NCI-H146 treated with DMSO at 0.1 percent for 48 hours (cell line): Measurements from ENCODE around the gene CLSTN2.
A peak's percentile ranks its signal among the peaks of the same experiment; 100 is the strongest.

Experiments used
- DNase-seq: peaks from one replicate; lab custom pipeline; 2025; ENCODE audit not compliant: unreplicated experiment; lab: John Stamatoyannopoulos, UW

The CLSTN2 gene

DNA sequence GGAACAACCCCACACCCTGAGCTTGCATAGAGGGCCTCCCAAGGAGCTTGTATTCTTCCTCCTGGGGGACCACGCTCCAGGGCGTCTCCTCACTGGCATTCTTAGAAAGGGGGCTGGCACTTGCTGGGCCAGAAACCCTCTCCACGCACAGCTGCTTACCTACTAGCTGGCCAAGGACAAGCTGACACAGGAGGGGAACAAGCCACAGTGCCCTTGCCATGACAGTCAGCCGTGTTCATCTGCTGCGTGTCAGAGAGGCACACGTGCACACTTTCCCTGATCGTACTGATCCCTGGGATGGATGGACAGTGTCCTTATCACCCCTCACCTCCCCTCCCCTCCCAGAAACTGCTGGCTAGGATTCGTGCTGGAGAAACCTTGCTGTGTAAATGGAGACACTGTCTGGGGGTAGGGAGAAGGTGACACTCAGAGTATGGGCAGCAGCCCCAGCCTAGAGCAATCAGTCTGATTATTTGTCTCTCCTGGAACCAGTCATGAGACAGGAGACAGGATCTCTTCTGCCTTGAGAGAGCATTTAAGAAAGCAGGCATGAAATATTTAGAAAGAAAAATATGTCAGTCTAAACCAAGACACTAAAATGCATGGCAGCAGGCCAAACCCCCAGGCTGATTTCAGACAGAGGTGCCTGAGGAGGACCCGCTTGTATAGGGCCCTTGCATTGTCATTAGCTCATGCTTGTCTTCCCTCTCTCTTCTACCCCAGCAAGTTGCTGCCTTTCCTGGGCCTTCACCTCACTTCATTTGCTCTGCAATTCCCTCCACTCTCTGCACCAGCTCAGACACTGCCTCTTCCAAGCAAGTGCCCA, 431.1 kb downstream of the CLSTN2 start:
- no peak for DNase-seq

DNA sequence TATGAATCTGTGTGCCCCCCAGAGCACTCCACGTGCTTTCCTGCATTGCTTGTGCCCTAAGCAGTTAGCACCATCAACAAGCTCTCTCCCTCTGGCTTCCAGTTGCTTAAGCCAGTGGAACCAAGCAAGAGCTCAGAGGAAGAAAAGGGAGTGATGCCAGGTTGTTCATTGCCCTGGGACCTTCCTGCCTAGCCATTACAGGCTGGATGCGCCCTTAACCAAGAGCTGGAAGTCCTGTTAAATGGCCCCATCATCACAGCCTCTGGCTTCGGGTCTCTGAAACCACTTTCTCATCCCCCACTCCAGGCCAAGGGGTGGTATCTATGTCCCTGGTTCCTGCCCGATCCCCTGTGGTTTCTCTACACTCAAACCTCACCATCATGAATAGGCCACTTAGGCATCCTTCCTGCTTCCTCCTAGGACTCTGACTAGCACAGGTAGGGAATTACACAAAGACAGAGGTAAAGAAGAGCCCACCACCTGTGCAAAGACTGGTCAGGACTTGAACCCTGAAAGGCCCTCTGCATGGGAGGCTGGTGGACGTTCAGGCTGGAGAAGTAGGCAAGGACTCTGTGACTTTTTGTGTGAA, 433.3 kb downstream of the CLSTN2 start:
- DNase-seq, result no peak

DNA sequence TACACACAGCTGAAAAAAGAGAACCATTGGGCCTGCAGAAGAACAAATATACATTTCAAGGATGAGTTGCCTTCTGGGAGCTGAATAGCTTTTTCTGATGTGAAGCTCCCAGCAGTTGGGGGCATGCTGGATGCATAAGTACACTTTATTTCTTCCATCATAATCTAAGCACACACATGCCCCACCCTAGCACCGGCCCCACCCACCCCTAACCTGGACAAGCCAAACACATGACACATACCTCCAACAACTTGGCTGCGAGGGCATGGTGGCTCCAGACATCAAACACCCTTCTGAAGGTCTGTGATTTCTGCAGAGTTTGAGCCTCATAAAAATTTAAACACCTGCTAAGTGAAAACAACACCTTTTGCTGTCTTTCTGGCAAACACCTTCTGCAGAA, 435.7 kb downstream of the CLSTN2 start:
- DNase-seq, result peak; percentile 85

DNA sequence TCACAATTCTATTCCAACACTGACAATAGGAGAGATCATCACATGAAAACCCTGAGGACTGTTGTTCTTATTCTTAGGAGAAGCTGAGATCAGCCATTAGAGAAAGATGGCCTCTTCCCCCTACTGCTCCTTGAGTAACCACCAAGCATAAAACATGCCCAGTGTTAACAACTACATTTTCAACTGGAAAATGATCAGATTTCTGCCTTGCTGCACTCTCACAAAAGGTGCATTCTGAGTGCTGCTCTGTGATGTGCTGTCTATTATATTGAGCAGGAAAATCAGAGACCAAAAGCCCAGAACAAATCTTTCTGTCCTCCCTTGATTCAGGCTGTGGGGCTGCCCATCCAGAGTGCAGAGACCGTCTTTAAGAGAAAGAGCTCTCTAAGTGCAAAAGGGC, 438.2 kb downstream of the CLSTN2 start:
- no peak for DNase-seq

DNA sequence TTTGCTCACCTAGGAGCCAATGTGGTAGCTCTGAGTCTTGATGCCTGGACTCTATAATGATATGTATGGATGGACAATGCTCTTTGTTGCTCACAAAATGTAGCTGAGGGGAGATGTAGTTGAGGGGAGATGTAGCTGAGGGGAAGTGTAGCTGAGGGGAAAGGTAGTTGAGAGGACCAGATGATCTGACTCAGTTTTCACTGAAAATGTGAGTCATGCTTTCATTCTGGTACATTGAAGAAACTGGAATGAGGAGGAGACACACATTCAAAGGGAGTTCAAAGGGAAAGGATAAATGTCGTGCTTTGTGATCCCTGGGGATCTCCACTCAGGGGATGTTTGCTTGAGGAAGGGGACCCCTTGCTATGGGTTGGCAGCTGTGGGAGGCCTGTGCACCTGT, 440.0 kb downstream of the CLSTN2 start:
- no peak for DNase-seq

DNA sequence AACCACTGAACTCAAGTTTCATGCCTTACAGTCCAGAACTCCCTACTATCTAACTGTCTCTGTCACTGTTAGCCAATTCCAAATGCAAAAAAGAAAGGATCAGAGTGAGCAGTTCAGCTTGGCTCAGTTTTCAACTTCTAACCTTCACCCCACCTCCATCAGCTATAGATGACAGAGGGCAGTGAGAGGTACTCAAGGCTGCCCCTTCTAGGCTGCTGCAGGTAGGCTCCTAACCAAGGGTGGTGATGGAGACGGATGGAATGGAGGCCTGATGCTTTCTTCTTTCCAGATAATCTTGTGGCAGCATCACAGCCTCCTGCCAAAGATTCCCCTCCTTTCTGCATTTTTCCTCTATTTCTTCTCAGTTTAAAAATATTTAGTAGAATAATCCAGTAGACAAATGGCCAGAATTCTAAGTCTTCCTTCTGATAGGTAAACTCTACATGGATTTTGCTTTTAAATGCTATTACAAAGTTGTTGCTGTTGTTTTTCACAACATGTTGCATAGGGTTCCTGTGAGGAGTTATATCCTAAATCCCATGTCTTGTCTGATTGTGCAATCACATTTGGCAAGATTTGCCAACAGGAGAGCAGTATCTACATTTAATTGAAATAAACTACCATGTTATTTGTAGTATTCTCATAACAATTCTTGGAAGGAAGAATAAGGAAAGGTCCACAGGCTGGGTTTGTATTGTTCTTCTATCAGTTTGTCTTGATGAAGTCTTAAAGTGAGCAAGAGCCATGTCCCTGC, 441.3 kb downstream of the CLSTN2 start:
- DNase-seq, result no peak

DNA sequence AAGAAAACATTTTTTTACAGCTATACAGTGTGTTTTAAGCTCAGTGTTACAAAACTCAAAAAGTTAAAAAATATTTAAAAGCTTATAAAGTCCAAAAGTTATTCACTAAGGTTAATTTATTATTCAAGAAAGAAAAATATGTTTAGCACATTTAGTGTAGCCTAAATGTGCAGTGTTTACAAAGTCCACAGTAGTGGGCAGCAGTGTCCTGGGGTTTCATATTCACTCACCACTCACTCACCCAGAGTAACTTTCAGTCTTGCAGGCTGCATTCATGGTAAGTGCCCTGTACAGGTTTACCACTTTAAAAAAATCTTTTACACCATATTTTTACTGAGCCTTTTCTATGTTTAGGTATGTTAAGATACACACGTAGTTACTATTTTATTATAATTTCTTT, 442.7 kb downstream of the CLSTN2 start:
- DNase-seq, result no peak

DNA sequence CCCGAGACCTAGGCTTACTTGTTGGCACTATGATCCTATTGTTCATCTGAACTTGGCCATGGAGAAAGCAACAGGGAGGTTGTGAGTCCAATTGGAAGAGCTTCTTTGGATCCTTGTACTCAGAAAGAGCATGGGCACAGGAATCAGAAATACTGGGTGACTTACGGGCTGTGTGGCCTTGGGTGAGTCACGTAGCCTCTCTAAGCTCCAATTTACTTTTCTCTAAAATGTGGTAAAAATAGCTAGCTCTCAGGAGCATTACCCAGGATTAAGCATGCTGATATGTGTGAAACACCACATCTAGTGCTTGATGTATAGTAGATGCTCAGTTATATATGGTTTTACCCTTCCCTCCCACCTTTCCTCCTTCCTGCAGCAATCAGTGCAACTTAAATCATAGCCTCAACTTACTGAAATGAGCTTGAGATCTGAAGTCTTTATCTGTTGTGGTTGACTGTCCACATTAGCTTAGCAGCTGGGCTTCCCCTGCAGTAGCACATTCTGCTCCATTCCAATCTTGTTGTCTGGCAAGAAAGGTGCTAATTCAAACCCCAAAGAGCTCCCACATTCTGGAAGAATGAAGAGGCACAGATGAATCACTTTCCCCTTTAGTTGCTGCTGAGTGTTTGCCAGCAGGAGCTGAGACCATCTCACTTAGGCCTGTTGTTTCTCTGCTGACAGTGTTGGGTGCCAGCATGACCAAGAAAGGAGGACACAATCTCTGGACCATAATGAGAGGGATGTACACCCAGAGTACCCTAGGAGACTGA, 443.8 kb downstream of the CLSTN2 start:
- no peak for DNase-seq

DNA sequence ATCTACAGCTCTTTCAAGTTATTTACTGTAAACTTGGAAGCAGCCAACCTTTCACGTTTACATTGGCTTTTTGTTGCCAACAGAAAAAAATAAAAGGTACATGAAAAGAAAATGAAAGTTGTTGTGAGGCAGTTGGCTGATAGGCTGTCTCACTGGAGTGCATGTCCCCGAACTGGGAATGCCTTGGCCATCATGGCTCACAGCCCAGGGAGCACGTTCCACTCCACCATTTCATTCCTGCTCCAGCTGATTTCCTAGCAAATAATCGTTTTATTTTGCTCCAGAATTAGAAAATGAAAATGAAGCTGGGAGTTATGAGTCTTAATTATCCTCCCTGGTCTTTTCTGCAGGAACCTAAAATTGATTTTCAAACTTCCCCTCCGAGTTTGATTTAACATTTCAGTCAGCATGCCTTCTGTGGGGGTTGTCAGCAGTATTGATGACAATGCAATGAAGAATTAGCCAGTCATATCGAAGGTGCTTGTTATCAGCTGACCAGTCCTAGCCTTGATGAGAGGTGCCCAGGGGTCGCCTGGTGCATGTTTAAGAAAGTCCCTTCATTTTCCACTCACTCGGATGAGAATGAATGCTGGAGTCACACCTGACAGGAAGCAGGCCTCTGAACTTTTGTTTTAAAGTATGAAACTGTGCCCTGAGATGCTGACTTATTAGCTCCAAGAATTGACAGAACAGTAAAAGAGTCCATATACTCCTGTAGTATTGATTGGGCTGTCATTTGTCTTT, 449.2 kb downstream of the CLSTN2 start:
- DNase-seq, result no peak

DNA sequence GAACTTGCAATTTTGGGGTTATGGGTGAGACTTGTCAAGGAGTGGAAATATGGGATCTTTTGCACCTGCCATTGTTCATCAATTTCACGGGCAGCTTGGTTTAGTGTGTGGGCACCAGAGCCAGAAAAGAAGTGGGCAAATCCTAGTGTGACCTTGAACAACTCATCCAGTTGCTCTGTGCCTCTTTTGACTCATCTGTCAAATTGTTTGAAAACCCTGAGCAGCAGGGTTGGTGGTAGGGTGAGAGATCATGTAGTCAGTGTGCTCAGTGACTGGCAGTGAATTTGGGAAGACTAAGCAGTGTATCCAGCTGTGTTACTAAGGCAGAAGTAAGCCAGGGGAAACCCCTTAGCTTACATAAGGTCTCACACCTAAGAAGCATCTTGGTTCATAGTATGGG, 449.9 kb downstream of the CLSTN2 start:
- DNase-seq, result no peak

DNA sequence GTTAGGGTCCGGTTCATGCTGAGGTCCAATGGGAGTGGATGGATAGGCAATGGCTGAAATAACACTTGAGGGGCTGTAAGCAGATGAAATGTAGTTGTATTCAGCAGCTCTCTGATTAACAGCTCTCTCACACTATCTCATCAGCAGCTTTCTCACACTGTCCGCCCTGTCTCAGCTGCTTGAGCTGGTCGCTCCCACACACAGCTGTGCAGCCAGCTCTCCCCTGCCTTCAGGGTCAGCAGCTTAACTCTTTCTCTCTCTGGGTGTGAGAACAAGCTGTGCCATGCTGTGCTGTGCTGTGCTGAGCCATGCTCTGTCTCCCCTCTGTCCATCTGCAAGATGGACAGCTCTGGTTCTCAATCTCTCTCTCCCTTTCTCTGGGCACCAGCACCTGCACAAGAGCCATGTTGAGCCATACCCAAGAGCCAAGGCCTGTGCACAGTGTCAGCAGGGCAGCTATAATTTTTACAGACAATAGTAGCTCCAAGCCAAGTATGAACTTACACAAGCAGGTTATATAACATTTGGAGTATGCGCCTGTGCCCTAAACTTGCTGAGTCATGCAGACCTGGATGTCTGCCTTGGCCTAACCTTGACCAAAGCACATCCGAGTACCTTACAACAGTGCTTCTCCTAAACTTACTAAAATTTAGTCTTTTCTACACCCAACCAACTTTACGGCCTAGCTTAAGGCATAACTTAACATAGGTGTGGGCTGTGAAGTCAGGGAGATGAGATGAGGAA, 451.5 kb downstream of the CLSTN2 start:
- DNase-seq, result no peak

DNA sequence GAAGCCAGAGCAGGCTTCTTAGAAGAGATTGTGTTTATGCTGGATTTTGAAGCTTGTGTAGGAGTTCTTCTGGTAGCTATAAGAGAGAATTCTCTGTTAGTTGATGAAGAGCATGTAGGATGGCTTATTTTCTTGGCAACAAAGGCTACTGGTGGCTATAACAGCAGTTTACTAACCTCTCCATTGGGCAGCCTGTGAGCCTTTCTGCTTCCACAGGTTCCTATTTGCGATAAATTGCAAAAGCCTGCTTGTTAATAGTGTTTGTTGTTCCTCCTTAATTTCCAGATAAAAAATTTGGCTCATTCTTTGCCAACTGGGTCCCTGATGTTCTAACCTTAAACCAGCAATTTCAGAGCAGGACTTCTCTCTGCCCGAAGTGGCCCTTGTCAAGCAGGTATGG, 452.3 kb downstream of the CLSTN2 start:
- DNase-seq, result no peak

DNA sequence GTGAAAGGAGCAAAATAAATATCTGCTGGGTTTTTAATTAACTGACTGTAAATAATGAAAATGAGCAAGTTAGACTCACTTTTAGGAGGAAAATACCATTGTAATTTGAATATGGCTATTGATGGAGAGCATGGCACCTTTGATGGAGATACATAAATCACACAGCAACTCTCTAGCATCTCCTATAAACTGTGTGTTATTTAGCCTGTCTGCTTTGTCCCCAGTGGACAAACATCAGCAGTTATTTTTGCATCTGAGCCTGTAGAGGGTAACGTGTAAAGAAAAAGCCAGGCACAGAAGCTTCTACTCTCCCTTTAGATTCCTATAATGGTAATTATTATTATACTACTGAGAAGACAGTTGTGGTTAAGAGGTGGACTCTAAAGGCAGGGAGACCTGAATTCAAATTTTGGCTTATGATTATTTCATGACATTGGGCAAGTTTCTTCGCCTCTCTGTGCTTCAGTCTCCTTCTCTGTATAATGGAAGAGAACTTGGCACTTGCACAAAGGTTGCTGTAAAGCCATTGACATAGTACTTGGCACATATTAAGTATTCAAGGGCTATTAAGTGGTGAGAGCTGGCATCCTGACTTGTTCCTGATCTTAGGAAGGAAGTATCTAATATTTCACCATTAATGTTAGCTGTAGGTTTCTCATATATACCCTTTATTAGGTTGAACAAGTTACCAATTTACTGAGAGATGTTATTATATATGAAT, 453.4 kb downstream of the CLSTN2 start:
- DNase-seq, result no peak

DNA sequence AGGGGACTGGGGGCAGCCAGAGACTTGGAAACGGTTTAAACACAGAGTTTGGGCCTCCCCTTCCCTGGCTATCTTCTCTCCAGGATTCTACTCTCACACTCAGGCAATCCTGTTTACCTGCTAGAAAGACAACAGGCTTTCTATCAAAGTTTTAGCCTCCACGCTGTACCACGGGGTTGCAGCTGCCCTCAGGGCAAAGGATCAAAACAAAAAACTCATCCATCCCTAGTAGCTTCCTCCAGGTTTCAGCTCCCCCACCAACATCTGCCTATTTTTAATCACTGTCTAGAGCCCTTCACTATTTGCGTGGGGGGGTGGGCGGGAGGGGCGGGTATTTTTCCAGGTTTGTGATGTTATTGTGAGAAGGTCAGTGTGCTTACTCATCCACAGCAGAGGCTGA, 456.1 kb downstream of the CLSTN2 start:
- peak; percentile 85 for DNase-seq

DNA sequence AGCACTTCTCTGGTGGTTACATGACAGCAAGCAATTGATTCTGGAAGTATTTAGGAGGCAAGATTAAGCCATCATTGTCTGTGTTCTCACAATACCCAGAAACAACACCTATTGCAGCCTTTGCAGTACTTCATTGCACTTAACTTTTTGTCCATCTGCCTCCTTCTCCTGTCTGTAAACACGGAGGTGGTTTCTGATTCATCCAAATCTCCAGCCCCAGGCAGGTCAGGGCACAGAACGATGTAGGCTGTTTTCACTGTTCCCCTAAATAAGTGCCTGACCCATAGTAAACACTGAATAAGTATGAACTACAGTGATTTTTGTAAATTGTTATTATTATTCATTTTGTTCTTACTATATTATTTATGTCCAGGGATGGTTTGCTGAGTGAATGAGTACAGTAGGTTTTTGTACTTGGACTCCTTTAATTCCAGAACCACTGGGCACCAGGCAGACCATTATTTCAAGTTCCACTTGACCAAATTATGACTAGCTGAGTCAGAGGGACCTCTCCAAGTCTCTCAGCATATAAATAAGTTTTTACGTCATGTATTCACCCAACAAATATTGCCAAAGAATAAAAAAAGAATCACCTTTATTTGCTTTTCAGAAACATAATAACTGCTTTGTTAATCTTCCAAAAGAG, 459.6 kb downstream of the CLSTN2 start:
- no peak for DNase-seq

DNA sequence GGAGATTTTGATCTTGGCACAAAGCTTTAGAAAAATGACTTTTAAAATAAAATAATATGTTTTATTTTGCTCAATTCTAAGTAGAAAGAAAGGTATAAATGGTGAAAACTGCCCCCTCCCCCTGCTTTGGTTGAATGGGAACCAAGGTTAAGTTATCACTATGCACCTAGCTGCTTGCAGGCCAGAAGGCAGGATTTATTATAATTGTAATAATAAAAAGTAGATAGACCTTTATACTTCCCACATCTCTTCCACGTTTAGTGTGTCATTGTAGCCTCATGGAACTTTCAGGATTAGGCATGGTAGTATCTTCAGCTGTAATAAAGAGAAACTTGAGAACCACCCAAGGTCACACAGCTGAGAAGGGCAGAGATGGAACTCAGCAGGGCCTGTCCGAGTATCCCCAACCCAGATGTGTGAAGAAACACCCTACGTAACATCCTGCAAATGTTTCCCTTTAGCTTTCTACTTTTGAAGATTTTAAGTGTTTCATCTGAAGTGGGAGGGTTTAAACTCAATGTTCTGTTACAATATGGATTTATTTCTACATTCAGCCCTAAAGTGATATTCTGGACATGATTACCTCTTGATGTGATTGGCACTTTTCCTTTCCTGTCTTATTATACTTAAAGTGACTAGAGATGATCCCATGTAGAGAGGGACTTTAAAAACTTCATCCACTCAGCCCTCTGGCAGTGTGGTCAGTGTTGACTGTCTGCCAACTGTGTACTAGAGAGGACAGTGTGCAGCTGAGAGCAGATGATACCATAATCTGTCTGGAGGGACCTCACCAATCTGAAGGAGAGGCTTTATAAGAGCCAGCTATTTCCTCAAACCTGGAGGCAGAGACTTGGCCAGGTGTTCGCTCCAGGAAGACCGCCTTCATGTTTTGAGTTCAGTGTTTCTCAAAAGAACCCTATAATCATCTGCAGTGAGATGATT, 460.4 kb downstream of the CLSTN2 start:
- no peak for DNase-seq

DNA sequence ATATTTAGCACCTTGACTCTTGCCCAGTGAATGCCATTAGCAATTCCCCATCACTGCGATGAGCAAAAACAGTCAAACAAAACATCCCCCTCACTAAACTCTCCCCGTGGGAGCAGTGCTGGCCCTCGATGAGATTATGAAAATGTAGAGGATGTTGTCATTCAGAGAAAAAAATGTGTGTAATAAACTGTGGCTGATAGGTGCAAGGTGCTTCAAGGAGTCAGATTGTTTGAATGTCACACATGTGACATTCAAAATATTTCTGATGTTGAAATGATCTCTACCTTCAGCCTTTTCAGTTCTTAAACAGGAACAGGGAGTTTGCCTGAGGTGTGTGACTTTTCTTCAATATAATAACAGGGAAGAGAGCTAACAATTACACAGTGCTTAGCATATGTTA, 461.1 kb downstream of the CLSTN2 start:
- DNase-seq, result no peak

DNA sequence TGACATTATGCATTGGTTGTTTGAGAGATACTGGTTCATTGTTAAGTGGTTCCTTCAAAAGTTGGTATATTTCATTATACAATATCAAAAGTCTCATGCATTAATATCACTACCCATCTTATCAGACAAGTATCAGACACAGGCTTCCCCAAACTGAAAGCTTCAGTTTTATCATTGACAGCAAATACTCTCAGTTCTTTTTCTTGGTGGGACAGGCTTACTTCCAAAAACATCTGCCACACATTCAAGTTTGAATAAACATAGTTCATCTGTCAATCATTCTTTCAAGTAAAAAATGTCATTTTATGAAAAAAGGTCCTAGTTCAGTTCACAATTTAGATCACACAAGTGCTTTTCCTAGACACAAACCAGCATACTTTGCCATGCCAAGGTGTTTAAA, 462.9 kb downstream of the CLSTN2 start:
- no peak for DNase-seq
